Thoracic aorta (tissue), 2 donors: ENCODE results near the gene FBXO24. TPM values are rescaled to one million over a fixed set of nuclear protein-coding genes. Genes with fewer than 3 reads are reported as not detected.

Experiments used
- ATAC-seq: fragments of 150-250 bp; one replicate; pipeline ENCODE4 v1.8.0; 2017; ENCODE audit warnings: low read depth; ENCODE audit not compliant: insufficient number of reproducible peaks, low FRiP score
- DNase-seq: peaks from one replicate; pipeline ENCODE4 v3.0.0-alpha.2; 2020; ENCODE audit warnings: low spot score
- H3K27ac ChIP-seq, 2 donors: fragments of 200-600 bp; sonication (generic); 1 replicate in 1 of 2; 2 replicates in 1 of 2; pipeline ENCODE4 v1.5.1; 2016; ENCODE audit warnings: mild to moderate bottlenecking in 2 of 2, moderate library complexity in 2 of 2
- H3K27me3 ChIP-seq: fragments of 200-600 bp; sonication (generic); replicated peaks from 2 replicates; pipeline ENCODE4 v1.6.0; 2016; ENCODE audit warnings: mild to moderate bottlenecking; ENCODE audit not compliant: insufficient read depth
- H3K36me3 ChIP-seq: fragments of 200-600 bp; sonication (generic); one replicate; pipeline ENCODE4 v1.5.1; 2016
- H3K4me1 ChIP-seq, 2 donors: fragments of 200-600 bp; sonication (generic); 1 replicate in 1 of 2; 2 replicates in 1 of 2; pipeline versions ENCODE4 v1.5.1 to v1.6.0; 2016; ENCODE audit warnings: low read depth in 2 of 2, mild to moderate bottlenecking in 1 of 2; ENCODE audit not compliant: control insufficient read depth in 1 of 2
- H3K4me3 ChIP-seq: fragments of 200-600 bp; sonication (generic); 2 replicates; pipeline ENCODE4 v1.5.1; 2016; ENCODE audit warnings: mild to moderate bottlenecking
- H3K9me3 ChIP-seq: fragments of 200-600 bp; sonication (generic); 2 replicates; pipeline ENCODE4 v1.5.1; 2016
- CTCF ChIP-seq: fragments of 200-600 bp; sonication (generic); IDR thresholded peaks from one replicate; pipeline ENCODE4 v1.5.1; 2019; ENCODE audit warnings: antibody characterized with exemption
- total RNA-seq, 2 donors: library from RNA; depleted of rRNA; stranded (reverse); fragments of >200 nt; gene quantifications; one replicate each; pipeline versions ENCODE4 v1.1.0 to v1.2.3, GENCODE V29; 2016

The FBXO24 gene
- total RNA-seq, 2 donors from 2014 or later, result not detected

DNA sequence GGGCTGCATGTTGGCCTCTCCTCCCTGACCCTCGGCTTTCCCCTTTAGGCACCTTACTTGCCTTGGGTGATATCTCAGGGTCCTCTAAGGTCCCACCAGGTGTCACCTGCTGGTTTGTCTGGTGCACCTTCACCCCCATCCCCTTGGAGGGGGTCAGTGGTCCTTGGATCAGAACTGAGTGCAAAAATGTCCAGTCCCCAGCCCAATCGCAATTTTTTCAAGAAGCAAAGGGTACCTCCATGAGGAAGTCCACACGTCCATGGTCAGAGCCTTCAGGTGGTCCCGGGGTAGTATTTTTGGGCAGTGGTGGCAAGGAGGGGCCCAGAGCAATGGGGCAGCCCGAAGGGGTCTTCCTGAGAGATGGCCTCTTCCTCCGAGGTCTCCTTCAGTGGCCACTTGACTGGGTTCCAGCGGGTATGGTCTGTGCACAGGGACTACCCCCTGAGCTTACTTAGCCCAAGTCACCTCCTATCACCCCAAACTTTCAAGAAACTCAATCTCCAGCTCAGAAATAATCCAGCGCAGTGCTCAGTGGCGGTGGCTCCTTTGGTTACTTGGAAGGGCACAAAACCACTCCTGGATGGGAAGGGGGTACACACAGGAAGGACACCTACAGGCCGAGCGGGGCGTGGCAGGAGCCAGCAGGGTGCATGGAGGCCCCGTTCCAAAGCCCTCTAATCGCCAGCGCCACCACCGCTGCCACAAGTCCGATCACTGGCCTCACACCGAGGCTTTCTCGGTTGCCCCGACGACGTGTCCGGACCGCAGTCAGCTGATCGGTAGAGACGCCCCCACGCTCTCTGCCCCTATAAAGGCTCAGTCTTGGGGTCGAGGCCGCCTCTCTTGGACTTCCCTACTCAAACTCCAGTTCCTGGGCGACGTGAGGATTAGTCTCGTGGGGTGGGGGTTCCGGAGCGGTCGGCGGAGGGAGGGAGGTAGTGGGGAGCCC lies 17.0 kb upstream of the FBXO24 start:
- Histone ChIP-seq H3K4me3 (peak overlapping the region; percentile 70), H3K27ac (peak overlapping the region; percentile 38 to 44), H3K27me3 (no peaks in the 10 kb centered on the region), H3K36me3 (peaks cover 6% of the 10 kb centered on the region), H3K9me3 (no peaks in the 10 kb centered on the region), H3K4me1 (peaks cover 8 to 14% of the 10 kb centered on the region in 2 donors)
- DNase-seq (no peak), ATAC-seq (no peak)
- peak; percentile 38 for TF ChIP-seq CTCF

GRCh38 chr7:100570954-100571828 lies 14.9 kb upstream of the FBXO24 start:
- no peaks in the 10 kb centered on the region for H3K27me3 ChIP-seq
- H3K4me3 ChIP-seq, result no peak overlapping the region
- no peak for DNase-seq
- H3K9me3 ChIP-seq, result no peaks in the 10 kb centered on the region
- ATAC-seq, result no peak
- H3K36me3 ChIP-seq, result peaks cover 16% of the 10 kb centered on the region
- peaks cover 8 to 14% of the 10 kb centered on the region in 2 donors for H3K4me1 ChIP-seq
- no peak overlapping the region for H3K27ac ChIP-seq
- no peak for TF ChIP-seq CTCF

- Histone ChIP-seq H3K4me3 (no peak overlapping the region), H3K9me3 (no peaks in the 10 kb centered on the region), H3K27me3 (no peaks in the 10 kb centered on the region), H3K27ac (no peak overlapping the region), H3K36me3 (peaks cover 22% of the 10 kb centered on the region), H3K4me1 (peaks cover 8 to 14% of the 10 kb centered on the region in 2 donors)
- ATAC-seq (no peak), DNase-seq (no peak)
- no peak for TF ChIP-seq CTCF
These were observed 14.4 kb upstream of the FBXO24 start for GRCh38 chr7:100571829-100572116.

GRCh38 chr7:100572281-100572948 lies 13.7 kb upstream of the FBXO24 start:
- Histone ChIP-seq H3K27me3 (no peaks in the 10 kb centered on the region), H3K9me3 (no peaks in the 10 kb centered on the region), H3K4me1 (peaks cover 8 to 14% of the 10 kb centered on the region in 2 donors), H3K36me3 (peaks cover 29% of the 10 kb centered on the region), H3K27ac (no peak overlapping the region), H3K4me3 (no peak overlapping the region)
- DNase-seq, result no peak
- no peak for ATAC-seq
- no peak for TF ChIP-seq CTCF
